Tibial nerve (tissue), 4 donors: ENCODE measurements around the gene PTBP1. TPM values are rescaled to one million over a fixed set of nuclear protein-coding genes. Genes with fewer than 3 reads are reported as not detected.

ENCODE experiments used
- DNase-seq, 2 donors: peaks; one replicate each; pipeline ENCODE4 v3.0.0-alpha.2; 2019; ENCODE audit warnings: low spot score in 2 of 2
- H3K27ac ChIP-seq, 4 donors: fragments of 200-600 bp; sonication (generic) in 3 of 4; one replicate each; pipeline ENCODE4 v1.5.1; 2017 to 2019; ENCODE audit warnings: mild to moderate bottlenecking in 1 of 4
- H3K27me3 ChIP-seq, 2 donors: fragments of 200-600 bp; sonication (generic) in 1 of 2; one replicate each; pipeline versions ENCODE4 v1.5.1 to v1.6.0; 2017 to 2019
- H3K36me3 ChIP-seq, 3 donors: fragments of 200-600 bp; sonication (generic); one replicate each; pipeline ENCODE4 v1.5.1; 2018 to 2019
- H3K4me1 ChIP-seq, 4 donors: fragments of 200-600 bp; sonication (generic) in 3 of 4; one replicate each; pipeline ENCODE4 v1.5.1; 2017 to 2019
- H3K4me3 ChIP-seq, 4 donors: fragments of 200-600 bp; sonication (generic) in 3 of 4; one replicate each; pipeline ENCODE4 v1.5.1; 2017 to 2019; ENCODE audit warnings: mild to moderate bottlenecking in 1 of 4, moderate library complexity in 1 of 4
- H3K9me3 ChIP-seq, 4 donors: fragments of 200-600 bp; sonication (generic) in 3 of 4; one replicate each; pipeline ENCODE4 v1.5.1; 2017 to 2019
- CTCF ChIP-seq, 5 experiments: fragments of 200-600 bp in 3 of 5; fragments of 450-650 bp in 2 of 5; sonication (generic) in 3 of 5; IDR thresholded peaks; one replicate each; pipeline ENCODE4 v1.5.1; 2016 to 2019; ENCODE audit warnings: antibody characterized with exemption in 5 of 5, mild to moderate bottlenecking in 3 of 5, moderate library complexity in 2 of 5
- EP300 ChIP-seq, 2 donors: sonication (generic); formaldehyde crosslinking; IDR thresholded peaks; one replicate each; pipeline ENCODE4 v1.6.1; 2017; ENCODE audit warnings: antibody characterized with exemption in 2 of 2, mild to moderate bottlenecking in 1 of 2
- POLR2A ChIP-seq, 2 donors: fragments of 450-650 bp; IDR thresholded peaks; one replicate each; pipeline ENCODE4 v1.6.1; 2017; ENCODE audit warnings: antibody characterized with exemption in 2 of 2, mild to moderate bottlenecking in 2 of 2, moderate library complexity in 2 of 2
- WGBS, 2 donors: methylation state at CpG; one replicate each; pipeline ENCODE4 v1.1.5; 2018; 5-methylcytosine and 5-hydroxymethylcytosine counted together
- total RNA-seq, 4 donors: library from RNA; depleted of rRNA; stranded (reverse); fragments of >200 nt; gene quantifications; one replicate each; pipeline ENCODE4 v1.1.0, GENCODE V29; 2016

PTBP1 gene
- total RNA-seq, 4 donors from 2014 or later, result 118 to 205 (median 141) TPM

GRCh38 chr19:824885-825284 lies 27.6 kb downstream of the PTBP1 start:
- Histone ChIP-seq H3K27ac (no peak overlapping the region), H3K36me3 (no peaks in the 10 kb centered on the region), H3K4me3 (no peak overlapping the region), H3K4me1 (peaks cover 0 to 16% (median 7%) of the 10 kb centered on the region in 4 donors), H3K9me3 (no peaks in the 10 kb centered on the region), H3K27me3 (peaks cover 6 to 62% of the 10 kb centered on the region in 2 donors)
- TF ChIP-seq POLR2A (IDR thresholded peaks at IDR 0.05) (no peak), CTCF (IDR thresholded peaks at IDR 0.05) (no peak), EP300 (IDR thresholded peaks at IDR 0.05) (no peak)
- no peak for DNase-seq
- 71 to 77% methylated on average over 15 of the region's 15 CpGs for WGBS, 2 donors

GRCh38 chr19:825897-826644 lies 28.8 kb downstream of the PTBP1 start:
- Histone ChIP-seq H3K4me3 (no peak overlapping the region), H3K36me3 (no peaks in the 10 kb centered on the region), H3K27ac (no peak overlapping the region), H3K9me3 (no peaks in the 10 kb centered on the region), H3K4me1 (peaks cover 0 to 16% (median 7%) of the 10 kb centered on the region in 4 donors), H3K27me3 (peaks cover 6 to 70% of the 10 kb centered on the region in 2 donors)
- TF ChIP-seq CTCF (IDR thresholded peaks at IDR 0.05) (no peak), EP300 (IDR thresholded peaks at IDR 0.05) (no peak), POLR2A (IDR thresholded peaks at IDR 0.05) (no peak)
- 79 to 82% methylated on average over 19 of the region's 19 CpGs for WGBS, 2 donors
- no peak for DNase-seq

GRCh38 chr19:827314-827709 lies 30.1 kb downstream of the PTBP1 start:
- Histone ChIP-seq H3K27ac (no peak overlapping the region), H3K4me1 (peaks cover 0 to 3% (median 1%) of the 10 kb centered on the region in 4 donors), H3K27me3 (peaks cover 4 to 70% of the 10 kb centered on the region in 2 donors), H3K9me3 (no peaks in the 10 kb centered on the region), H3K4me3 (no peak overlapping the region), H3K36me3 (no peaks in the 10 kb centered on the region)
- DNase-seq, result no peak
- WGBS, 2 donors, result 87% methylated on average over 6 to 11 of the region's 11 CpGs
- TF ChIP-seq CTCF (IDR thresholded peaks at IDR 0.05) (no peak), EP300 (IDR thresholded peaks at IDR 0.05) (no peak), POLR2A (IDR thresholded peaks at IDR 0.05) (no peak)

- TF ChIP-seq POLR2A (IDR thresholded peaks at IDR 0.05), result no peak
- TF ChIP-seq CTCF (IDR thresholded peaks at IDR 0.05), result no peak
- no peak for TF ChIP-seq EP300 (IDR thresholded peaks at IDR 0.05)
- Histone ChIP-seq H3K27ac (no peak within 1 kb of the TSS), H3K4me1 (no peaks in the 10 kb centered on the region), H3K27me3 (peaks cover 0 to 67% of the 10 kb centered on the region in 2 donors), H3K9me3 (no peaks in the 10 kb centered on the region), H3K4me3 (no peak within 1 kb of the TSS), H3K36me3 (no peaks in the 10 kb centered on the region)
- DNase-seq, result no peak
- WGBS, 2 donors, result 67 to 70% methylated on average over 25 to 31 of the region's 33 CpGs
Measured at GRCh38 chr19:827710-828321, 30.6 kb downstream of the PTBP1 start, which contains the start of gene AZU1. Gene AZU1, plus strand, starts transcription at chr19:827837. Its CDS starts 10 bp downstream, at chr19:827847.

GRCh38 chr19:829129-829758 lies 32.0 kb downstream of the PTBP1 start:
- Histone ChIP-seq H3K4me1 (no peaks in the 10 kb centered on the region), H3K27me3 (peaks cover 0 to 62% of the 10 kb centered on the region in 2 donors), H3K9me3 (no peaks in the 10 kb centered on the region), H3K4me3 (no peak overlapping the region), H3K36me3 (no peaks in the 10 kb centered on the region), H3K27ac (no peak overlapping the region)
- no peak for TF ChIP-seq CTCF (IDR thresholded peaks at IDR 0.05)
- TF ChIP-seq POLR2A (IDR thresholded peaks at IDR 0.05), result no peak
- TF ChIP-seq EP300 (IDR thresholded peaks at IDR 0.05), result no peak
- WGBS, 2 donors, result 70 to 77% methylated on average over 17 to 18 of the region's 18 CpGs
- no peak for DNase-seq
